H1 (cell line): ENCODE results near the gene MAGOH. TPM values are rescaled to one million over a fixed set of nuclear protein-coding genes. Genes with fewer than 3 reads are reported as not detected.
A peak's percentile ranks its signal among the peaks of the same experiment; 100 is the strongest.

Experiments used
- CTCF ChIA-PET: fragments of 300-600 bp; sonication (Branson Sonifier 250); formaldehyde crosslinking; loops from one replicate; lab custom pipeline; 2021; ENCODE audit not compliant: partially characterized antibody; lab: Charles Lee
- POLR2A ChIA-PET: fragments of 300-600 bp; sonication (Branson Sonifier 250); formaldehyde crosslinking; loops from one replicate; lab custom pipeline; 2021; ENCODE audit warnings: inconsistent platforms; ENCODE audit not compliant: partially characterized antibody; lab: Charles Lee
- DNase-seq, 2 experiments: peaks; one replicate each; pipeline versions ENCODE4 v3.0.0 to v3.0.0-alpha.2; 2010 to 2022; ENCODE audit warnings: low spot score in 2 of 2, low read depth in 1 of 2, mixed read lengths in 1 of 2
- FAIRE-seq: peaks from 2 replicates; lab custom pipeline; 2011; peaks lifted over from hg19 to GRCh38; lab: Jason Lieb, UNC
- H2AFZ ChIP-seq: 2 replicates; pipeline ENCODE4 v1.8.1; 2012; ENCODE audit warnings: low read length, inconsistent platforms
- H2AK5ac ChIP-seq: 2 replicates; pipeline ENCODE4 v1.6.1; 2013; ENCODE audit warnings: low read depth, low read length
- H2BK120ac ChIP-seq: replicated peaks from 2 replicates; pipeline ENCODE3; 2013; ENCODE audit warnings: low read depth, low read length, inconsistent platforms
- H2BK12ac ChIP-seq: 2 replicates; pipeline ENCODE4 v1.6.1; 2013; ENCODE audit warnings: low read depth, low read length
- H2BK15ac ChIP-seq: 2 replicates; pipeline ENCODE4 v1.6.1; 2013; ENCODE audit warnings: low read length
- H2BK20ac ChIP-seq: 2 replicates; pipeline ENCODE4 v1.6.1; 2013; ENCODE audit warnings: low read length
- H2BK5ac ChIP-seq: 2 replicates; pipeline ENCODE4 v1.6.1; 2013; ENCODE audit warnings: low read depth, low read length
- H3K14ac ChIP-seq: 2 replicates; pipeline ENCODE4 v1.6.1; 2013; ENCODE audit warnings: inconsistent platforms; ENCODE audit not compliant: insufficient read length
- H3K18ac ChIP-seq: 2 replicates; pipeline ENCODE4 v1.6.1; 2013; ENCODE audit warnings: low read length; ENCODE audit errors: extremely low read depth
- H3K23ac ChIP-seq: 2 replicates; pipeline ENCODE4 v1.6.1; 2013; ENCODE audit warnings: inconsistent platforms; ENCODE audit not compliant: insufficient read length
- H3K23me2 ChIP-seq: 2 replicates; pipeline ENCODE4 v1.6.1; 2013; ENCODE audit warnings: low read depth, low read length
- H3K27ac ChIP-seq: 2 replicates; pipeline ENCODE4 v1.6.1; 2011; ENCODE audit warnings: low read depth, low read length, inconsistent platforms
- H3K27me3 ChIP-seq, 4 experiments: replicated peaks in 1 of 4; 1 replicate in 1 of 4; 2 replicates in 3 of 4; pipeline versions ENCODE4 v1.6.1 to v1.8.1; 2011 to 2013; ENCODE audit warnings: low read length in 3 of 4, mild to moderate bottlenecking in 3 of 4, inconsistent platforms in 2 of 4, mixed read lengths in 2 of 4, moderate library complexity in 1 of 4; ENCODE audit not compliant: control insufficient read depth in 3 of 4, insufficient read depth in 3 of 4; ENCODE audit errors: extremely low read depth in 1 of 4
- H3K36me3 ChIP-seq, 4 experiments: 2 replicates each; pipeline versions ENCODE4 v1.6.1 to v1.8.1; 2011 to 2013; ENCODE audit warnings: mild to moderate bottlenecking in 4 of 4, low read length in 3 of 4, moderate library complexity in 2 of 4, control low read depth in 1 of 4, inconsistent platforms in 1 of 4; ENCODE audit not compliant: insufficient read depth in 4 of 4, control insufficient read depth in 2 of 4
- H3K4ac ChIP-seq: replicated peaks from 2 replicates; pipeline ENCODE3; 2013; ENCODE audit warnings: low read length, low read depth, mixed read lengths, inconsistent platforms; ENCODE audit not compliant: insufficient read length
- H3K4me1 ChIP-seq, 4 experiments: replicated peaks in 1 of 4; 1 replicate in 1 of 4; 2 replicates in 3 of 4; pipeline versions ENCODE4 v1.6.1 to v1.8.1; 2011 to 2013; ENCODE audit warnings: low read length in 3 of 4, inconsistent platforms in 2 of 4, mixed read lengths in 1 of 4; ENCODE audit not compliant: insufficient read depth in 4 of 4, control insufficient read depth in 3 of 4
- H3K4me2 ChIP-seq, 2 experiments: 2 replicates each; pipeline versions ENCODE4 v1.6.1 to v1.8.1; 2011 to 2013; ENCODE audit warnings: low read depth in 2 of 2, low read length in 2 of 2, control low read depth in 1 of 2, inconsistent platforms in 1 of 2, mild to moderate bottlenecking in 1 of 2; ENCODE audit not compliant: insufficient read depth in 1 of 2
- H3K4me3 ChIP-seq, 4 experiments: fragments of 200-600, 300-600 bp in 1 of 4; sonication (generic), shearing (Covaris generic), sonication (Bioruptor Twin) in 1 of 4; 2 replicates each; pipeline versions ENCODE4 v1.5.1 to v1.8.1; 2011 to 2016; ENCODE audit warnings: low read length in 4 of 4, low read depth in 3 of 4, control low read depth in 2 of 4, inconsistent platforms in 2 of 4, mild to moderate bottlenecking in 2 of 4, mixed read lengths in 1 of 4, moderate library complexity in 1 of 4; ENCODE audit not compliant: insufficient read depth in 2 of 4; ENCODE audit errors: extremely low read depth in 1 of 4
- H3K56ac ChIP-seq: replicated peaks from 2 replicates; pipeline ENCODE3; 2013; ENCODE audit warnings: low read depth, mild to moderate bottlenecking, mixed read lengths, low read length, inconsistent platforms; ENCODE audit not compliant: insufficient read length
- H3K79me1 ChIP-seq: 2 replicates; pipeline ENCODE4 v1.6.1; 2013; ENCODE audit warnings: low read depth, low read length, control low read depth
- H3K79me2 ChIP-seq, 2 experiments: 2 replicates each; pipeline versions ENCODE4 v1.6.1 to v1.8.1; 2012 to 2013; ENCODE audit warnings: low read length in 2 of 2, mild to moderate bottlenecking in 2 of 2, inconsistent platforms in 1 of 2; ENCODE audit not compliant: insufficient read depth in 2 of 2, control insufficient read depth in 1 of 2
- H3K9ac ChIP-seq, 4 experiments: replicated peaks in 1 of 4; 1 replicate in 1 of 4; 2 replicates in 3 of 4; pipeline versions ENCODE4 v1.6.1 to v1.8.1; 2011 to 2013; ENCODE audit warnings: low read depth in 3 of 4, low read length in 3 of 4, control low read depth in 2 of 4, mild to moderate bottlenecking in 2 of 4, moderate library complexity in 2 of 4, inconsistent platforms in 1 of 4; ENCODE audit errors: extremely low read depth in 1 of 4
- H3K9me3 ChIP-seq, 2 experiments: 2 replicates each; pipeline versions ENCODE4 v1.6.1 to v1.8.1; 2012 to 2013; ENCODE audit warnings: mild to moderate bottlenecking in 2 of 2, moderate library complexity in 2 of 2, control low read depth in 1 of 2, inconsistent platforms in 1 of 2, low read depth in 1 of 2, low read length in 1 of 2, mixed read lengths in 1 of 2; ENCODE audit not compliant: insufficient read depth in 2 of 2
- H4K20me1 ChIP-seq, 2 experiments: replicated peaks in 1 of 2; 2 replicates each; pipeline versions ENCODE3 to v1.8.1; 2011 to 2013; ENCODE audit warnings: inconsistent platforms in 2 of 2, low read length in 2 of 2, mild to moderate bottlenecking in 1 of 2; ENCODE audit not compliant: insufficient read depth in 2 of 2, control insufficient read depth in 1 of 2
- H4K5ac ChIP-seq: 2 replicates; pipeline ENCODE4 v1.6.1; 2013; ENCODE audit warnings: low read length, low read depth, mixed read lengths, inconsistent platforms; ENCODE audit not compliant: insufficient read length
- H4K8ac ChIP-seq: 2 replicates; pipeline ENCODE4 v1.8.0; 2013; ENCODE audit warnings: mild to moderate bottlenecking, moderate library complexity, low read length, inconsistent platforms; ENCODE audit not compliant: insufficient read depth; ENCODE audit errors: extremely low read depth
- H4K91ac ChIP-seq: replicated peaks from 2 replicates; pipeline ENCODE3; 2013; ENCODE audit warnings: low read length, mixed read lengths, inconsistent platforms; ENCODE audit not compliant: insufficient read length
- BACH1 ChIP-seq: IDR thresholded peaks from 2 replicates; pipeline ENCODE4 v1.6.1; 2012; ENCODE audit warnings: low read length, improper control_type of control experiment
- CBX8 ChIP-seq: fragments of 300-800, 300-1000 bp; sonication (generic); IDR thresholded peaks from 2 replicates; pipeline ENCODE4 v1.7.1; 2016; ENCODE audit warnings: low read depth, low read length, borderline replicate concordance
- KDM4A ChIP-seq: IDR thresholded peaks from one replicate; pipeline ENCODE4 v1.7.1; 2012; ENCODE audit warnings: low read depth, mild to moderate bottlenecking, moderate library complexity, low read length, inconsistent platforms; ENCODE audit not compliant: severe bottlenecking
- MAFK ChIP-seq: IDR thresholded peaks from 2 replicates; pipeline ENCODE4 v1.6.1; 2012; ENCODE audit warnings: low read depth, mild to moderate bottlenecking, improper control_type of control experiment, low read length
- SP4 ChIP-seq: IDR thresholded peaks from 2 replicates; pipeline ENCODE4 v1.6.1; 2012; ENCODE audit warnings: low read length, inconsistent platforms
- TCF12 ChIP-seq: IDR thresholded peaks from 2 replicates; pipeline ENCODE4 v1.6.1; 2011; ENCODE audit warnings: low read depth, mild to moderate bottlenecking, low read length
- YY1 ChIP-seq: IDR thresholded peaks from 2 replicates; pipeline ENCODE4 v1.6.1; 2011; ENCODE audit warnings: low read depth, mild to moderate bottlenecking, low read length
- WGBS, 2 experiments: shearing (Covaris generic) in 1 of 2; methylation state at CpG; one replicate each; pipeline versions ENCODE4 v1.1.6 to v1.1.7; 2013 to 2015; ENCODE audit warnings: low lambda C conversion rate in 2 of 2, mixed read lengths in 2 of 2, inconsistent platforms in 1 of 2, low coverage in 1 of 2, missing lambda C conversion rate in 1 of 2; ENCODE audit not compliant: insufficient replicate concordance in 2 of 2, insufficient coverage in 1 of 2, insufficient read length in 1 of 2; ENCODE audit errors: extremely low coverage in 1 of 2, missing lambda C conversion rate in 1 of 2; 5-methylcytosine and 5-hydroxymethylcytosine counted together
- long read RNA-seq, 2 experiments: library from RNA in 1 of 2; library from capped mRNA in 1 of 2; stranded (forward); transcript quantifications; one replicate each; pipeline ENCODE4 v2.0.0, GENCODE V29; 2021; ENCODE audit warnings: inconsistent platforms in 1 of 2
- polyA minus RNA-seq, 3 experiments: library from RNA; depleted of rRNA, polyadenylated mRNA; stranded (reverse); fragments of >200 nt; gene quantifications; 1 replicate in 2 of 3; 2 replicates in 1 of 3; pipeline ENCODE4 v1.2.3, GENCODE V29; 2011
- polyA plus RNA-seq, 7 experiments: library from polyadenylated mRNA; depleted of rRNA in 3 of 7; stranded (reverse) in 5 of 7; unstranded in 2 of 7; fragments of >200 nt in 5 of 7; fragments of 200-250 nt in 2 of 7; gene quantifications; 1 replicate in 5 of 7; 2 replicates in 1 of 7; 4 replicates in 1 of 7; pipeline versions ENCODE4 v1.2.1 to v1.2.3, GENCODE V29; 2011 to 2013; ENCODE audit warnings: missing spikeins in 2 of 7, mixed read lengths in 2 of 7
- total RNA-seq: library from RNA; stranded (reverse); fragmentation: NEBNext Ultra II Directional; extraction: Animal tissue kit (Norgen Biotek cat#: 25700); gene quantifications from 2 replicates; pipeline ENCODE4 v1.2.1, GENCODE V29; 2021

Gene MAGOH
- total RNA-seq, result 74.3 and 74.5 TPM in 2 replicates
- polyA plus RNA-seq (2011; rRNA removed), result 18.5 and 46.9 TPM in 2 replicates
- polyA plus RNA-seq (2011; cell fraction: cytosol; rRNA removed), result 82.8 TPM
- 4.7 TPM for polyA plus RNA-seq (2011; cell fraction: nucleus; rRNA removed)
- polyA plus RNA-seq (2012, experiment 1 of 2), result 106 to 184 TPM (median 121 TPM) in 4 replicates
- 50.6 TPM for polyA plus RNA-seq (2012, experiment 2 of 2)
- 103 TPM for polyA plus RNA-seq (2013, experiment 1 of 2)
- polyA plus RNA-seq (2013, experiment 2 of 2), result 107 TPM
- 11.2 and 14.2 TPM in 2 replicates for polyA minus RNA-seq (2011; rRNA and poly(A)+ RNA removed)
- 27.8 TPM for polyA minus RNA-seq (2011; cell fraction: cytosol; rRNA and poly(A)+ RNA removed)
- 24.8 TPM for polyA minus RNA-seq (2011; cell fraction: nucleus; rRNA and poly(A)+ RNA removed)
- long read RNA-seq, experiment 1, transcript MAGOH-202 (5 exons, 756 nt), result major isoform, 63 of 95 reads
- long read RNA-seq, experiment 1, transcript MAGOH-201 (4 exons, 500 nt), result minor isoform, 18 of 95 reads
- long read RNA-seq, experiment 1, partial matches to known transcripts, result 9 of 95 reads
- long read RNA-seq, experiment 1, other reads (novel, unspliced or antisense), result 2 of 95 reads
- long read RNA-seq, experiment 2, partial matches to known transcripts, result 0 of 2 reads
- long read RNA-seq, experiment 2, other reads (novel, unspliced or antisense), result 1 of 2 reads

DNA sequence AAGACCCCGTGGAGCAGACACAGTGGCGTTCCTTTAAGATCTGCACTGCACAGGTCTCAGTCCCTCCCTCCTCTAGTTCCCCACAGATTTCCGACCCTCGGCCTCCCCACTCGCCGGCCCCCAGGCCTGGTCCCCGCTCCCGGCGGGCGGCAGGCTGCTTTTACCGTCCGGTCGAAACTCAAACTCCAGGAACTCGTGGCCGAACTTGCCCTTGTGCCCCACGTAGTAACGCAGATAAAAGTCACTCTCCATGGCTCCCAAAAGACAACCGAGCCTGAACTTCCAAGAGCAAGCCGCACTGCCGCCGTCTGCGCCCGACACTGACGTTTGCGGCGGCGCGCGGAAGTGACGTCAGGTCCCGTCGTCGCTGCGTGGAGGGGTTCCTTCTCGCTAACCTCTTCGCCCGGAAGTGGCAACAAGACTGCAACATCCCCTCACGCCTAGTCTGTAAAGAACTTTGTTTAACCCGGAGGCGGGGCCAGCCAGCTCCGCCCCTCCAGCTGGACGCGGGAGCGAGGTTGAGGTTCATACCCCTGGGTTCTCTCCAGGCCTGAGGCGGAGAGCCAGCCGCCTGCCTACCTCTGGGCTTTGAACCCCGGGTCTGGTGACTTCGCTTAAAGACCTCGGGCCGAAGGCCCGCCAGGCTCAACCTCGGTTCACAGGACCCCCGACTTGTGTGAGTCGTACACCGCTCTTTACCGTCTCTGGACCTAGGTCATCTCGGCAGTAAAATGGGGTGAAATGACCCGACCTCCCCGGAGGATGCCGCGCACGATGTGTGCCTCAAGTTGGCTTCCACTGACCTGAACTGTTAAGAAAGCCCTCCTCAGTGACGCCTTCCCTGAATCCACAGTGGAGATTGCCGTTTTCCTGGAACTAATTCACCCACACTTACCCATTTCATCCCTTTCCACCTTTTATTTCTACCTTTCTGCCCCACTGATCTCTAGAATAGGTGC lies at the start of gene MAGOH:
Gene MAGOH, minus strand, starts transcription at position 322 of the 959 bp plus-strand sequence. Its CDS starts 70 bp downstream, at position 252.
- Histone ChIP-seq H3K27ac (peak within 1 kb of the TSS; percentile 39; the same call in 1 of the 2 replicates), H4K91ac (no peak within 1 kb of the TSS), H3K4me1 (no peaks in the 10 kb centered on the region; a peak in 1 of 7 replicates), H2AFZ (peak within 1 kb of the TSS; percentile 59), H3K14ac (no peak within 1 kb of the TSS), H2BK12ac (peak within 1 kb of the TSS; percentile 52; the same call in 1 of the 2 replicates), H3K9me3 (no peaks in the 10 kb centered on the region), H3K36me3 (peaks cover 12 to 28% (median 20%) of the 10 kb centered on the region in 4 experiments; a peak in 7 of 8 replicates), H4K20me1 (peaks cover 0 to 6% of the 10 kb centered on the region in 2 experiments), H2BK15ac (no peak within 1 kb of the TSS), H3K4ac (peak within 1 kb of the TSS; percentile 29), H2BK20ac (no peak within 1 kb of the TSS), H4K5ac (peak within 1 kb of the TSS; percentile 64), H3K23me2 (peaks cover 8% of the 10 kb centered on the region), H3K4me2 (peak within 1 kb of the TSS; percentile 82 to 99), H2AK5ac (0 out of 2 replicates have a peak within 1 kb of the TSS, but pooled peaks have one; percentile 18), H3K18ac (peak within 1 kb of the TSS; percentile 56; the same call in 1 of the 2 replicates), H3K4me3 (peak within 1 kb of the TSS; percentile 83 to 99 (median 90)), H3K23ac (no peak within 1 kb of the TSS), H3K56ac (no peak within 1 kb of the TSS), H3K27me3 (no peaks in the 10 kb centered on the region; a peak in 1 of 7 replicates), H4K8ac (peak within 1 kb of the TSS; percentile 98), H2BK5ac (peak within 1 kb of the TSS; percentile 60; the same call in 1 of the 2 replicates), H2BK120ac (no peak within 1 kb of the TSS), H3K79me1 (peaks cover 7% of the 10 kb centered on the region; the same call in 1 of the 2 replicates), H3K9ac (peak within 1 kb of the TSS; percentile 76 to 89 (median 84)), H3K79me2 (peaks cover 10 to 24% of the 10 kb centered on the region in 2 experiments)
- FAIRE-seq (peak; percentile 66), DNase-seq (peak; percentile 89 to 99)
- ChIA-PET CTCF (interaction anchor here (0.6 kb wide), 1 partner anchor 586 kb away, joined by 3 read pairs; no protein-coding TSS in a partner anchor), POLR2A (interaction anchor here (0.6 to 10.8 kb wide), 9 partner anchors 10 to 658 kb away, joined by 3 to 62 read pairs (median 3); partner anchors contain the start of gene CZIB)
- 9% methylated on average over 54 of the region's 64 CpGs; no CpG with 5 or more reads in 1 of the 2 experiments for WGBS, 2 experiments
- TF ChIP-seq BACH1 (no peak), SP4 (no peak), CBX8 (no peak), KDM4A (peak; percentile 99), MAFK (no peak), TCF12 (no peak), YY1 (peak; percentile 59; the same call in 1 of the 2 replicates)
